ENCODE measurements around the gene RABIF.

DNA sequence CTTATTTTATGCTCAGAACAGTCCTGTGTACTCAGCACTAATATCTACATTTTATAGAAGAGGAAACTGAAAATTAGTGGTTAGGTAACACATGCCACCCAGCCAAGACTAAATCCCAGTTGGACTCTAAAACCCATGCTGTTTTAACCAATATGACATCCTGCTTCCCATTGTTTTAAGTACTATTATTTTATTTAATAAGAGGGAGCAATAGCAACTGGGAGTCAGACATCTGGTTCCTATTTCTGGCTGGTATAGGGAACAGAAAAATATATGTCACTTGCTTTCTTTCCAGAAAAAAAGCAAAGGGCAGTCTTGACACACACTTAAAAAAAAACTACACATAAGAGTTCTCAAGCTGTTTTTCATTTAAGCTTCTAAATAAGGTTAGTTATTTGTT lies 26.2 kb upstream of the RABIF start:
- TF ChIP-seq, protein P1, sequence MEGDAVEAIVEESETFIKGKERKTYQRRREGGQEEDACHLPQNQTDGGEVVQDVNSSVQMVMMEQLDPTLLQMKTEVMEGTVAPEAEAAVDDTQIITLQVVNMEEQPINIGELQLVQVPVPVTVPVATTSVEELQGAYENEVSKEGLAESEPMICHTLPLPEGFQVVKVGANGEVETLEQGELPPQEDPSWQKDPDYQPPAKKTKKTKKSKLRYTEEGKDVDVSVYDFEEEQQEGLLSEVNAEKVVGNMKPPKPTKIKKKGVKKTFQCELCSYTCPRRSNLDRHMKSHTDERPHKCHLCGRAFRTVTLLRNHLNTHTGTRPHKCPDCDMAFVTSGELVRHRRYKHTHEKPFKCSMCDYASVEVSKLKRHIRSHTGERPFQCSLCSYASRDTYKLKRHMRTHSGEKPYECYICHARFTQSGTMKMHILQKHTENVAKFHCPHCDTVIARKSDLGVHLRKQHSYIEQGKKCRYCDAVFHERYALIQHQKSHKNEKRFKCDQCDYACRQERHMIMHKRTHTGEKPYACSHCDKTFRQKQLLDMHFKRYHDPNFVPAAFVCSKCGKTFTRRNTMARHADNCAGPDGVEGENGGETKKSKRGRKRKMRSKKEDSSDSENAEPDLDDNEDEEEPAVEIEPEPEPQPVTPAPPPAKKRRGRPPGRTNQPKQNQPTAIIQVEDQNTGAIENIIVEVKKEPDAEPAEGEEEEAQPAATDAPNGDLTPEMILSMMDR (IDR thresholded peaks at IDR 0.05), result no peak
- no peak for TF ChIP-seq POLR2A (IDR thresholded peaks at IDR 0.05)
